Stomach (tissue), 4 donors: Measurements from ENCODE around the gene MTG1.

ENCODE experiments used
- EP300 ChIP-seq: sonication (generic); formaldehyde crosslinking; IDR thresholded peaks from one replicate; pipeline ENCODE4 v1.6.1; 2017; ENCODE audit warnings: antibody characterized with exemption
- POLR2A ChIP-seq, 4 donors: fragments of 450-650 bp; IDR thresholded peaks; one replicate each; pipeline ENCODE4 v1.6.1; 2016; ENCODE audit warnings: antibody characterized with exemption in 4 of 4, control low read depth in 2 of 4, mild to moderate bottlenecking in 1 of 4, moderate library complexity in 1 of 4
- TF ChIP-seq, protein P1 (sequence below), 7 experiments: fragments of 450-650 bp in 4 of 7; fragments of 200-600 bp in 3 of 7; sonication (generic) in 3 of 7; IDR thresholded peaks; one replicate each; pipeline ENCODE4 v1.5.1; 2016 to 2019; ENCODE audit warnings: antibody characterized with exemption in 7 of 7, control low read depth in 2 of 7, mild to moderate bottlenecking in 1 of 7

DNA sequence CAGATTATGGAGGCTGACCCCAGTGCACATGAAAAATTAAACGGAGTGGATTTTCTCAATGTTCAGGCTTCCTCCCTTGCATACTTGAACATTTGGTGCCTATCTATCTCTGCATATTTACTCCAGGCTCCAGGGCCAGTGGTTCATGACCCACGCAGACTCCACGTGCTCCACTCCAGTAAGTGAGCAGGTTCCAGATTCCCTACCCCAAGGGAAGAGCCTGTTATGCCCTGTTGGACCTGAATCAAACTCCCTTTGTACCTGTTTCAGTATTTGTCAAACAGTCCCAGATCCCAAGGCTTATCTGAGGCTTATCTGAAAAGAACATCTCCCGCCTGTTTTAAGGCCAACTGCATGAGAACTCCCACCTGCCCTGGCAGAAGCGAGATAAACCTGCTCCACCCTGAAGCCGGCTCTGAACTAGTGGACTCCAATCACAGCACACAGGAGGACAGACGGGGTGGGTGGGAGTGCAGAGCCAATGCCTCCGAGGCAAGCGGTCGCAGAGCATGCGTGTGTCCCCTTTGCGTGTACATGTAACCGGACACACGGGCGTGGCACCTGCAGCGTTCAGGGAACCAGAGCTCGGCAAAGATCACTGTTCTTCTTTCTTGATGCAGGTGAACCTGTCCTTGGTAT is 33.9 kb upstream of the MTG1 start:
- TF ChIP-seq, protein P1, sequence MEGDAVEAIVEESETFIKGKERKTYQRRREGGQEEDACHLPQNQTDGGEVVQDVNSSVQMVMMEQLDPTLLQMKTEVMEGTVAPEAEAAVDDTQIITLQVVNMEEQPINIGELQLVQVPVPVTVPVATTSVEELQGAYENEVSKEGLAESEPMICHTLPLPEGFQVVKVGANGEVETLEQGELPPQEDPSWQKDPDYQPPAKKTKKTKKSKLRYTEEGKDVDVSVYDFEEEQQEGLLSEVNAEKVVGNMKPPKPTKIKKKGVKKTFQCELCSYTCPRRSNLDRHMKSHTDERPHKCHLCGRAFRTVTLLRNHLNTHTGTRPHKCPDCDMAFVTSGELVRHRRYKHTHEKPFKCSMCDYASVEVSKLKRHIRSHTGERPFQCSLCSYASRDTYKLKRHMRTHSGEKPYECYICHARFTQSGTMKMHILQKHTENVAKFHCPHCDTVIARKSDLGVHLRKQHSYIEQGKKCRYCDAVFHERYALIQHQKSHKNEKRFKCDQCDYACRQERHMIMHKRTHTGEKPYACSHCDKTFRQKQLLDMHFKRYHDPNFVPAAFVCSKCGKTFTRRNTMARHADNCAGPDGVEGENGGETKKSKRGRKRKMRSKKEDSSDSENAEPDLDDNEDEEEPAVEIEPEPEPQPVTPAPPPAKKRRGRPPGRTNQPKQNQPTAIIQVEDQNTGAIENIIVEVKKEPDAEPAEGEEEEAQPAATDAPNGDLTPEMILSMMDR (IDR thresholded peaks at IDR 0.05), result no peak
- TF ChIP-seq EP300 (no peak), POLR2A (IDR thresholded peaks at IDR 0.05) (no peak)
